Activated naive CD4-positive, alpha-beta T cell treated with anti-CD3 and anti-CD28 coated beads, Interleukin-2, amount 50 U/mL, for 24 hours (primary cell): ENCODE results near the gene SETD3.

Experiments
- H3K27ac Mint-ChIP-seq: one replicate; pipeline ENCODE4 v1.8.0; 2021; ENCODE audit warnings: mild to moderate bottlenecking, mixed read lengths
- H3K27me3 Mint-ChIP-seq: one replicate; pipeline ENCODE4 v1.8.0; 2021; ENCODE audit warnings: mixed read lengths
- H3K36me3 Mint-ChIP-seq: one replicate; pipeline ENCODE4 v1.8.0; 2021; ENCODE audit warnings: mixed read lengths
- H3K4me1 Mint-ChIP-seq: one replicate; pipeline ENCODE4 v1.8.0; 2021; ENCODE audit warnings: mixed read lengths
- H3K4me3 Mint-ChIP-seq: one replicate; pipeline ENCODE4 v1.8.0; 2021; ENCODE audit warnings: mild to moderate bottlenecking, mixed read lengths
- H3K9me3 Mint-ChIP-seq: one replicate; pipeline ENCODE4 v1.8.0; 2021; ENCODE audit warnings: mixed read lengths

SETD3 gene

GRCh38 chr14:99388286-99388685, 92.4 kb downstream of the SETD3 start:
- Mint-ChIP-seq H3K9me3 (no peaks in the 10 kb centered on the region), H3K27me3 (peaks cover 3% of the 10 kb centered on the region), H3K36me3 (no peaks in the 10 kb centered on the region), H3K4me3 (no peak overlapping the region), H3K4me1 (peaks cover 26% of the 10 kb centered on the region), H3K27ac (no peak overlapping the region)

- H3K36me3 Mint-ChIP-seq = no peaks in the 10 kb centered on the region
- no peak overlapping the region for H3K27ac Mint-ChIP-seq
- H3K27me3 Mint-ChIP-seq = peaks cover 6% of the 10 kb centered on the region
- H3K4me3 Mint-ChIP-seq = no peak overlapping the region
- H3K4me1 Mint-ChIP-seq = peaks cover 22% of the 10 kb centered on the region
- no peaks in the 10 kb centered on the region for H3K9me3 Mint-ChIP-seq
Observed at GRCh38 chr14:99387880-99388279, 92.8 kb downstream of the SETD3 start.

- H3K4me3 Mint-ChIP-seq = no peak overlapping the region
- peaks cover 20% of the 10 kb centered on the region for H3K4me1 Mint-ChIP-seq
- H3K27me3 Mint-ChIP-seq = peaks cover 10% of the 10 kb centered on the region
- H3K36me3 Mint-ChIP-seq = no peaks in the 10 kb centered on the region
- no peak overlapping the region for H3K27ac Mint-ChIP-seq
- no peaks in the 10 kb centered on the region for H3K9me3 Mint-ChIP-seq
Observed at GRCh38 chr14:99384450-99385417, 95.9 kb downstream of the SETD3 start.

- H3K9me3 Mint-ChIP-seq = no peaks in the 10 kb centered on the region
- H3K27me3 Mint-ChIP-seq = peaks cover 10% of the 10 kb centered on the region
- H3K36me3 Mint-ChIP-seq = no peaks in the 10 kb centered on the region
- H3K27ac Mint-ChIP-seq = no peak overlapping the region
- H3K4me3 Mint-ChIP-seq = no peak overlapping the region
- H3K4me1 Mint-ChIP-seq = peaks cover 20% of the 10 kb centered on the region
Observed at GRCh38 chr14:99383472-99384449, 96.9 kb downstream of the SETD3 start.

- Mint-ChIP-seq H3K4me3 (no peak overlapping the region), H3K27ac (no peak overlapping the region), H3K27me3 (peaks cover 10% of the 10 kb centered on the region), H3K9me3 (no peaks in the 10 kb centered on the region), H3K4me1 (peaks cover 14% of the 10 kb centered on the region), H3K36me3 (no peaks in the 10 kb centered on the region)
Observed at GRCh38 chr14:99382781-99383471, 97.7 kb downstream of the SETD3 start.

GRCh38 chr14:99382071-99382470, 98.6 kb downstream of the SETD3 start:
- Mint-ChIP-seq H3K4me1 (peaks cover 5% of the 10 kb centered on the region), H3K27me3 (peaks cover 10% of the 10 kb centered on the region), H3K4me3 (no peak overlapping the region), H3K27ac (no peak overlapping the region), H3K36me3 (no peaks in the 10 kb centered on the region), H3K9me3 (no peaks in the 10 kb centered on the region)

GRCh38 chr14:99381688-99382060, 99.0 kb downstream of the SETD3 start:
- no peaks in the 10 kb centered on the region for H3K9me3 Mint-ChIP-seq
- no peak overlapping the region for H3K27ac Mint-ChIP-seq
- H3K27me3 Mint-ChIP-seq = peaks cover 10% of the 10 kb centered on the region
- no peaks in the 10 kb centered on the region for H3K36me3 Mint-ChIP-seq
- peaks cover 1% of the 10 kb centered on the region for H3K4me1 Mint-ChIP-seq
- no peak overlapping the region for H3K4me3 Mint-ChIP-seq

- Mint-ChIP-seq H3K4me1 (no peaks in the 10 kb centered on the region), H3K27ac (no peak overlapping the region), H3K27me3 (peaks cover 10% of the 10 kb centered on the region), H3K9me3 (no peaks in the 10 kb centered on the region), H3K4me3 (no peak overlapping the region), H3K36me3 (no peaks in the 10 kb centered on the region)
Observed at GRCh38 chr14:99380991-99381687, 99.5 kb downstream of the SETD3 start.

- H3K4me3 Mint-ChIP-seq = no peak overlapping the region
- H3K27me3 Mint-ChIP-seq = peaks cover 10% of the 10 kb centered on the region
- H3K36me3 Mint-ChIP-seq = no peaks in the 10 kb centered on the region
- H3K9me3 Mint-ChIP-seq = no peaks in the 10 kb centered on the region
- no peak overlapping the region for H3K27ac Mint-ChIP-seq
- H3K4me1 Mint-ChIP-seq = no peaks in the 10 kb centered on the region
Observed at GRCh38 chr14:99380402-99380801, 100.3 kb downstream of the SETD3 start.

- Mint-ChIP-seq H3K27ac (no peak overlapping the region), H3K36me3 (no peaks in the 10 kb centered on the region), H3K9me3 (no peaks in the 10 kb centered on the region), H3K27me3 (peaks cover 7% of the 10 kb centered on the region), H3K4me3 (no peak overlapping the region), H3K4me1 (no peaks in the 10 kb centered on the region)
Observed at GRCh38 chr14:99378782-99379214, 101.9 kb downstream of the SETD3 start.

GRCh38 chr14:99377951-99378350, 102.7 kb downstream of the SETD3 start:
- no peak overlapping the region for H3K4me3 Mint-ChIP-seq
- peaks cover 5% of the 10 kb centered on the region for H3K27me3 Mint-ChIP-seq
- H3K27ac Mint-ChIP-seq = no peak overlapping the region
- H3K4me1 Mint-ChIP-seq = no peaks in the 10 kb centered on the region
- H3K36me3 Mint-ChIP-seq = no peaks in the 10 kb centered on the region
- no peaks in the 10 kb centered on the region for H3K9me3 Mint-ChIP-seq

GRCh38 chr14:99374964-99375363, 105.7 kb downstream of the SETD3 start:
- Mint-ChIP-seq H3K36me3 (peaks cover 7% of the 10 kb centered on the region), H3K9me3 (no peaks in the 10 kb centered on the region), H3K4me3 (no peak overlapping the region), H3K27me3 (peaks cover 3% of the 10 kb centered on the region), H3K27ac (no peak overlapping the region), H3K4me1 (no peaks in the 10 kb centered on the region)

- H3K4me1 Mint-ChIP-seq = no peaks in the 10 kb centered on the region
- no peak overlapping the region for H3K4me3 Mint-ChIP-seq
- H3K27ac Mint-ChIP-seq = no peak overlapping the region
- no peaks in the 10 kb centered on the region for H3K9me3 Mint-ChIP-seq
- H3K36me3 Mint-ChIP-seq = no peaks in the 10 kb centered on the region
- H3K27me3 Mint-ChIP-seq = no peaks in the 10 kb centered on the region
Observed at GRCh38 chr14:99363616-99364290, 116.9 kb downstream of the SETD3 start.

GRCh38 chr14:99363051-99363450, 117.6 kb downstream of the SETD3 start:
- Mint-ChIP-seq H3K27me3 (no peaks in the 10 kb centered on the region), H3K36me3 (no peaks in the 10 kb centered on the region), H3K27ac (no peak overlapping the region), H3K9me3 (no peaks in the 10 kb centered on the region), H3K4me3 (no peak overlapping the region), H3K4me1 (no peaks in the 10 kb centered on the region)
